Panc1 (cell line): ENCODE results near the gene LHX3. TPM values are rescaled to one million over a fixed set of nuclear protein-coding genes. Genes with fewer than 3 reads are reported as not detected.

Experiments
- ATAC-seq: fragments of 200-7000 bp; cut with Tn5 transposase; 2 replicates; pipeline ENCODE4 v1.9.1; 2020; ENCODE audit warnings: mild to moderate bottlenecking, moderate library complexity
- BruUV-seq: library from RNA; stranded (reverse); fragments of 400-500 nt; replicated peaks from 2 replicates; lab custom pipeline; 2021; lab: Mats Ljungman, UMichigan
- CTCF ChIA-PET: fragments of 300-600 bp; sonication (Branson Sonifier 250); formaldehyde crosslinking; loops from one replicate; lab custom pipeline; 2022; ENCODE audit warnings: antibody characterized with exemption; lab: Charles Lee
- POLR2A ChIA-PET: fragments of 300-600 bp; sonication (Branson Sonifier 250); formaldehyde crosslinking; loops from one replicate; lab custom pipeline; 2022; ENCODE audit warnings: antibody characterized with exemption; lab: Charles Lee
- DNase-seq: peaks from one replicate; pipeline ENCODE4 v3.0.0-alpha.2; 2010; ENCODE audit warnings: low read depth, low spot score
- H3K27ac ChIP-seq: 2 replicates; pipeline ENCODE4 v1.5.1; 2011; ENCODE audit warnings: mild to moderate bottlenecking, low read length, inconsistent platforms
- H3K27me3 ChIP-seq: fragments of 200-500 bp; sonication (Bioruptor generic); 2 replicates; pipeline ENCODE4 v1.6.0; 2014; ENCODE audit warnings: low read length, inconsistent platforms; ENCODE audit not compliant: control insufficient read depth, insufficient read depth
- H3K36me3 ChIP-seq: fragments of 200-500 bp; sonication (Bioruptor generic); 2 replicates; pipeline ENCODE4 v1.5.1; 2014; ENCODE audit warnings: inconsistent platforms, mild to moderate bottlenecking, low read length, moderate library complexity; ENCODE audit not compliant: control insufficient read depth, insufficient read depth
- H3K4me1 ChIP-seq: 2 replicates; pipeline ENCODE4 v1.5.1; 2011; ENCODE audit warnings: inconsistent platforms, mild to moderate bottlenecking, low read length, moderate library complexity; ENCODE audit not compliant: control insufficient read depth, insufficient read depth
- H3K4me3 ChIP-seq, 2 experiments: 2 replicates each; pipeline ENCODE4 v1.5.1; 2011 to 2012; ENCODE audit warnings: low read depth in 2 of 2, low read length in 2 of 2, mild to moderate bottlenecking in 2 of 2, inconsistent platforms in 1 of 2, moderate library complexity in 1 of 2
- H3K9me3 ChIP-seq: fragments of 200-500 bp; sonication (Bioruptor generic); 2 replicates; pipeline ENCODE4 v1.5.1; 2014; ENCODE audit warnings: low read depth, mild to moderate bottlenecking, inconsistent platforms, low read length, moderate library complexity; ENCODE audit not compliant: control insufficient read depth, insufficient read depth
- POLR2AphosphoS5 ChIP-seq: IDR thresholded peaks from 2 replicates; pipeline ENCODE4 v1.6.1; 2012; ENCODE audit warnings: mild to moderate bottlenecking, low read depth, low read length, moderate library complexity
- SIN3A ChIP-seq: IDR thresholded peaks from 2 replicates; pipeline ENCODE4 v1.6.1; 2012; ENCODE audit warnings: low read depth, mild to moderate bottlenecking, low read length, moderate library complexity, borderline replicate concordance; ENCODE audit not compliant: insufficient read depth
- TCF7L2 ChIP-seq: IDR thresholded peaks from 2 replicates; pipeline ENCODE4 v1.6.1; 2011; ENCODE audit warnings: mild to moderate bottlenecking, low read depth, low read length, inconsistent platforms
- in situ Hi-C: cut with HindIII; loops from 2 replicates; pipeline ENCODE4 v1.10.0; 2016; ENCODE audit warnings: low sequenced_read_pairs, low pct_unique_long_range_greater_than_20kb
- intact Hi-C: fragments of 100-400 bp; cut with micrococcal nuclease; formaldehyde crosslinking; loops from one replicate; pipeline ENCODE4 v1.10.0; 2022; ENCODE audit not compliant: unreplicated experiment
- total RNA-seq: library from RNA; stranded (reverse); gene quantifications from one replicate; pipeline ENCODE4 v1.2.1, GENCODE V29; 2021; ENCODE audit not compliant: unreplicated experiment
- TF ChIP-seq, protein P1 (sequence below): fragments of 450-650 bp; IDR thresholded peaks from 2 replicates; pipeline ENCODE4 v1.5.1; 2017; ENCODE audit warnings: mild to moderate bottlenecking
- TF ChIP-seq, protein P2 (sequence below), 2 experiments: IDR thresholded peaks; 2 replicates each; pipeline ENCODE4 v1.6.1; 2011 to 2012; ENCODE audit warnings: low read depth in 2 of 2, control low read depth in 1 of 2, low read length in 1 of 2, mild to moderate bottlenecking in 1 of 2, moderate library complexity in 1 of 2; ENCODE audit not compliant: insufficient read depth in 1 of 2

Gene LHX3
- total RNA-seq, 1 experiment from 2014 or later = 0.13 TPM

DNA sequence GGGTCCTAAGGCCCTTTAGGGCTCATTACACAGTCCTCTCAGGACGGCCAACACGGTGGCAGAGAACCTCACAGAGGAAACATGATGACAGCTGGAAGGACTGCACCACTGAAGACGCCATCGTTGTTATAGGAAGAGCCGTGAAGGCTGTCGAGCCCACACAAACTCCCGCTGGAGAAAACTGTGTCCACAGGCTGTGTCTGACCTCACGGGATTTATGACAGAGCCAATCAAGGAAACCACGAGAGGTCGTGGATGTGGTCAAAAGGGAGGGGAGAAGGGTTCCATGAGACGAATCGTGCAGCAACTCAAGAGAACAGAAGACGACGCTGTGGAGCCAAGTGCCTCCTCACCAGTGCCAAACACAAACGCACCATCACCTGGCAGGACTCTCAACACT is 28.5 kb upstream of the LHX3 start:
- DNase-seq (no peak), ATAC-seq (no peak)
- no peak overlapping the region for H3K4me3 ChIP-seq
- in situ Hi-C loops = no loop called here
- intact Hi-C loops = no loop called here
- no TSS peak for BruUV-seq
- H3K27me3 ChIP-seq = no peaks in the 10 kb centered on the region
- TF ChIP-seq, protein P1, sequence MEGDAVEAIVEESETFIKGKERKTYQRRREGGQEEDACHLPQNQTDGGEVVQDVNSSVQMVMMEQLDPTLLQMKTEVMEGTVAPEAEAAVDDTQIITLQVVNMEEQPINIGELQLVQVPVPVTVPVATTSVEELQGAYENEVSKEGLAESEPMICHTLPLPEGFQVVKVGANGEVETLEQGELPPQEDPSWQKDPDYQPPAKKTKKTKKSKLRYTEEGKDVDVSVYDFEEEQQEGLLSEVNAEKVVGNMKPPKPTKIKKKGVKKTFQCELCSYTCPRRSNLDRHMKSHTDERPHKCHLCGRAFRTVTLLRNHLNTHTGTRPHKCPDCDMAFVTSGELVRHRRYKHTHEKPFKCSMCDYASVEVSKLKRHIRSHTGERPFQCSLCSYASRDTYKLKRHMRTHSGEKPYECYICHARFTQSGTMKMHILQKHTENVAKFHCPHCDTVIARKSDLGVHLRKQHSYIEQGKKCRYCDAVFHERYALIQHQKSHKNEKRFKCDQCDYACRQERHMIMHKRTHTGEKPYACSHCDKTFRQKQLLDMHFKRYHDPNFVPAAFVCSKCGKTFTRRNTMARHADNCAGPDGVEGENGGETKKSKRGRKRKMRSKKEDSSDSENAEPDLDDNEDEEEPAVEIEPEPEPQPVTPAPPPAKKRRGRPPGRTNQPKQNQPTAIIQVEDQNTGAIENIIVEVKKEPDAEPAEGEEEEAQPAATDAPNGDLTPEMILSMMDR = no peak
- TF ChIP-seq TCF7L2 (no peak), SIN3A (no peak), POLR2AphosphoS5 (no peak)
- TF ChIP-seq, protein P2, sequence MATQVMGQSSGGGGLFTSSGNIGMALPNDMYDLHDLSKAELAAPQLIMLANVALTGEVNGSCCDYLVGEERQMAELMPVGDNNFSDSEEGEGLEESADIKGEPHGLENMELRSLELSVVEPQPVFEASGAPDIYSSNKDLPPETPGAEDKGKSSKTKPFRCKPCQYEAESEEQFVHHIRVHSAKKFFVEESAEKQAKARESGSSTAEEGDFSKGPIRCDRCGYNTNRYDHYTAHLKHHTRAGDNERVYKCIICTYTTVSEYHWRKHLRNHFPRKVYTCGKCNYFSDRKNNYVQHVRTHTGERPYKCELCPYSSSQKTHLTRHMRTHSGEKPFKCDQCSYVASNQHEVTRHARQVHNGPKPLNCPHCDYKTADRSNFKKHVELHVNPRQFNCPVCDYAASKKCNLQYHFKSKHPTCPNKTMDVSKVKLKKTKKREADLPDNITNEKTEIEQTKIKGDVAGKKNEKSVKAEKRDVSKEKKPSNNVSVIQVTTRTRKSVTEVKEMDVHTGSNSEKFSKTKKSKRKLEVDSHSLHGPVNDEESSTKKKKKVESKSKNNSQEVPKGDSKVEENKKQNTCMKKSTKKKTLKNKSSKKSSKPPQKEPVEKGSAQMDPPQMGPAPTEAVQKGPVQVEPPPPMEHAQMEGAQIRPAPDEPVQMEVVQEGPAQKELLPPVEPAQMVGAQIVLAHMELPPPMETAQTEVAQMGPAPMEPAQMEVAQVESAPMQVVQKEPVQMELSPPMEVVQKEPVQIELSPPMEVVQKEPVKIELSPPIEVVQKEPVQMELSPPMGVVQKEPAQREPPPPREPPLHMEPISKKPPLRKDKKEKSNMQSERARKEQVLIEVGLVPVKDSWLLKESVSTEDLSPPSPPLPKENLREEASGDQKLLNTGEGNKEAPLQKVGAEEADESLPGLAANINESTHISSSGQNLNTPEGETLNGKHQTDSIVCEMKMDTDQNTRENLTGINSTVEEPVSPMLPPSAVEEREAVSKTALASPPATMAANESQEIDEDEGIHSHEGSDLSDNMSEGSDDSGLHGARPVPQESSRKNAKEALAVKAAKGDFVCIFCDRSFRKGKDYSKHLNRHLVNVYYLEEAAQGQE (IDR thresholded peaks at IDR 0.05; ENCODE audit: insufficient read depth in 1 of 2, low read depth in 2 of 2, low read length in 1 of 2) = no peak
- no peaks in the 10 kb centered on the region for H3K9me3 ChIP-seq
- peaks cover 5% of the 10 kb centered on the region for H3K4me1 ChIP-seq
- POLR2A ChIA-PET = no interaction called here
- H3K27ac ChIP-seq = no peak overlapping the region
- CTCF ChIA-PET = no interaction called here
- no peaks in the 10 kb centered on the region for H3K36me3 ChIP-seq

DNA sequence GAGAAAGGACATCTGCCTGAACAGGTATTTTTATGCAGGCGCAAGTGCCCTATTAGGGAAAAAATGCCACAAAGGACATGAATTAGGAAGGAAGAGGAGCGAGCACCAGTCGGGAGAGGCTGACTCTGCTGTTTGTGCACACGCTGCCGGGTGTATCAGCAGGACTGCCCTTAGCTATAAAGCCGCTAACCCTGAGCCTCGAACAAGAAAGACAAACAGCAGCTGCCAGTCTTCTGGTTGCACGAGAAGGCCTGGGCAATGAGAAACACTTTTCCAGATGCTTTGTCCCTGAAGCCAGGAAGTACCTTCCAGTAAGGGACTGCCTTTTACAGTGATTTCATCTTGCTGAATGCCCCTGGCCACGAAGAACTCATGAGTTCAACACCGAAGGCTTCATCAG is 28.0 kb upstream of the LHX3 start:
- POLR2A ChIA-PET = no interaction called here
- H3K4me3 ChIP-seq = no peak overlapping the region
- ATAC-seq (no peak), DNase-seq (no peak)
- no TSS peak for BruUV-seq
- intact Hi-C loops = no loop called here
- no peaks in the 10 kb centered on the region for H3K36me3 ChIP-seq
- H3K9me3 ChIP-seq = no peaks in the 10 kb centered on the region
- TF ChIP-seq POLR2AphosphoS5 (no peak), SIN3A (no peak), TCF7L2 (no peak)
- TF ChIP-seq, protein P1 = no peak
- TF ChIP-seq, protein P2 (IDR thresholded peaks at IDR 0.05; ENCODE audit: insufficient read depth in 1 of 2, low read depth in 2 of 2, low read length in 1 of 2) = no peak
- CTCF ChIA-PET = no interaction called here
- in situ Hi-C loops = no loop called here
- H3K27me3 ChIP-seq = no peaks in the 10 kb centered on the region
- H3K4me1 ChIP-seq = peaks cover 9% of the 10 kb centered on the region
- H3K27ac ChIP-seq = no peak overlapping the region
